BJ (cell line): ENCODE measurements around the gene EXD3. TPM values are rescaled to one million over a fixed set of nuclear protein-coding genes. Genes with fewer than 3 reads are reported as not detected.

Source experiments
- CTCF ChIA-PET: fragments of 350-600 bp; formaldehyde crosslinking; extraction: SDS; loops from one replicate; lab custom pipeline; 2021; ENCODE audit warnings: antibody characterized with exemption, inconsistent platforms; lab: Yijun Ruan, JAX
- POLR2A ChIA-PET: fragments of 300-600 bp; sonication (Branson Sonifier 250); formaldehyde crosslinking; extraction: SDS; loops from one replicate; lab custom pipeline; 2021; ENCODE audit warnings: antibody characterized with exemption; lab: Charles Lee
- DNase-seq: peaks from one replicate; pipeline ENCODE4 v3.0.0-alpha.2; 2011; ENCODE audit warnings: low read depth
- H3K27me3 ChIP-seq: 2 replicates; pipeline ENCODE4 v1.6.0; 2011; ENCODE audit warnings: low read length; ENCODE audit not compliant: control insufficient read depth, insufficient read depth
- H3K36me3 ChIP-seq: 2 replicates; pipeline ENCODE4 v1.5.1; 2011; ENCODE audit warnings: low read length; ENCODE audit not compliant: control insufficient read depth, insufficient read depth
- H3K4me3 ChIP-seq: 2 replicates; pipeline ENCODE4 v1.5.1; 2011; ENCODE audit warnings: low read depth, mild to moderate bottlenecking, control low read depth, low read length
- CTCF ChIP-seq: IDR thresholded peaks from 2 replicates; pipeline ENCODE4 v1.5.1; 2011; ENCODE audit warnings: low read depth, mild to moderate bottlenecking, control low read depth, inconsistent platforms, low read length, moderate library complexity; ENCODE audit not compliant: insufficient read depth
- polyA plus RNA-seq: library from polyadenylated mRNA; depleted of rRNA; stranded (reverse); fragments of >200 nt; gene quantifications from 2 replicates; pipeline ENCODE4 v1.2.3, GENCODE V29; 2011

Gene EXD3
- polyA plus RNA-seq, 1 experiment: 5.4 TPM

- DNase-seq: no peak
These were observed 17.3 kb downstream of the EXD3 start for GRCh38 chr9:137405677-137406081.

GRCh38 chr9:137404961-137405567 lies 17.9 kb downstream of the EXD3 start:
- no peak overlapping the region for H3K4me3 ChIP-seq
- no peaks in the 10 kb centered on the region for H3K36me3 ChIP-seq
- no peaks in the 10 kb centered on the region for H3K27me3 ChIP-seq
- no peak for DNase-seq
- POLR2A ChIA-PET: no interaction called here
- CTCF ChIA-PET: interaction anchor here (0.6 to 1.7 kb wide), 5 partner anchors 11 to 140 kb away, joined by 3 to 6 read pairs (median 3); partner anchors contain the start of genes EXD3 and NOXA1
- TF ChIP-seq CTCF: no peak

More at GRCh38 chr9:137405677-137406081, 17.3 kb downstream of the EXD3 start:
- Histone ChIP-seq H3K36me3 (no peaks in the 10 kb centered on the region), H3K4me3 (no peak overlapping the region), H3K27me3 (no peaks in the 10 kb centered on the region)
- TF ChIP-seq CTCF: no peak
- CTCF ChIA-PET: interaction anchor here (0.6 to 1.7 kb wide), 4 partner anchors 13 to 140 kb away, joined by 3 to 6 read pairs (median 3); partner anchors contain the start of genes EXD3 and NOXA1
- POLR2A ChIA-PET: no interaction called here

- no peak for DNase-seq
- no peaks in the 10 kb centered on the region for H3K36me3 ChIP-seq
- POLR2A ChIA-PET: no interaction called here
- CTCF ChIA-PET: no interaction called here
- no peaks in the 10 kb centered on the region for H3K27me3 ChIP-seq
- no peak overlapping the region for H3K4me3 ChIP-seq
- no peak for TF ChIP-seq CTCF
These were observed 19.7 kb downstream of the EXD3 start for GRCh38 chr9:137403269-137403668.

- H3K36me3 ChIP-seq: no peaks in the 10 kb centered on the region
- H3K4me3 ChIP-seq: no peak overlapping the region
- no peaks in the 10 kb centered on the region for H3K27me3 ChIP-seq
- CTCF ChIA-PET: interaction anchor here (0.6 kb wide), 1 partner anchor 101 kb away, joined by 3 read pairs; the partner anchor contains the start of gene NRARP
- DNase-seq: no peak
- no peak for TF ChIP-seq CTCF
- POLR2A ChIA-PET: no interaction called here
These were observed 20.2 kb downstream of the EXD3 start for GRCh38 chr9:137402746-137403145.

GRCh38 chr9:137398561-137399468 lies 24.1 kb downstream of the EXD3 start:
- TF ChIP-seq CTCF: no peak
- CTCF ChIA-PET: no interaction called here
- H3K36me3 ChIP-seq: no peaks in the 10 kb centered on the region; the same call in 1 of the 2 replicates
- POLR2A ChIA-PET: no interaction called here
- no peak for DNase-seq
- no peak overlapping the region for H3K4me3 ChIP-seq
- no peaks in the 10 kb centered on the region for H3K27me3 ChIP-seq
